GM11168 (cell line): ENCODE measurements around the gene BLCAP.
"Not testable (repeated sequence)": the region's sequence is repeated elsewhere in the genome, so short reads cannot be mapped to it uniquely, and the experiment has no call there.

Source experiments
- in situ Hi-C: fragments of 300-500 bp; cut with MboI; formaldehyde crosslinking; loops from one replicate; pipeline ENCODE4 v1.12.0; 2022; ENCODE audit warnings: low sequenced_read_pairs; ENCODE audit not compliant: unreplicated experiment

The BLCAP gene

DNA sequence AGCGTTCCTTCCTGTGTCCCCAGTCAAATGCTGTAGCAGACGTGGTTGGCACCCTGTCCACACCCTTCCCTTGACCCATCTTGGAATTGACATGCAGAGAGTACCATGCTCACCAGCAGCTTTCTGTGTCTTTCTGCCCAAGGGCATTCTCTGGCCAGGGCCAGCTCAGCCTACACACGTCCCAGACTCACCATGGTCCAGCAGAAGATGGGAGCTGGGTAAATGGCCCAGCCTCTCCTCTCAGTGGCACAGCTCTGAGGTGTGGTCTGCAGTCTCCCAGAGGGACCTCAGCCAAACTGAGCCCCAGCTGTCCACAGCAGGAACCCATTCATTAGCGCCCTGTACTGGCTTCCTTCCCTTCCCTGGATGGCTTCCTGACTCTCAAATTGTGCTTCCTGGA, 31.1 kb upstream of the BLCAP start:
- in situ Hi-C loops: no loop called here

DNA sequence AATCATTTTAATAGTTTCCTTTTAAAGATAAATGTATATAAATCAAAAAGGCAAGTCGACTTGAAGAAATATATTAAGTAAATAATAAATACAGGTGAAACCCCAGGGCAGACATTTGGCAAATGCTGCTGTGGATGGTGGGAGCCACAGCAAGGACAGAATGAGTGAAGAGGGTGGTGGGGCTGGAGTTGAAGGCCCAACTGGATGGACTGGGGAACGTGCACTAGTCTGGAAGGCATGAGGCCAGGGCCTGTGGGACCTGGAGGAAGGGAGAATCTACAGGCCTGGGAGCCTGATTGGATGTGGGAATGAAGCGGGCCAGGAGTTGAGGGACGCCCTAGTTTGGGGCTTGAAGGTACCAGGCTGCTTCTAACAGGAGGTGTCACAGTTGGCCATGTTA, 30.6 kb upstream of the BLCAP start:
- in situ Hi-C loops: no loop called here

DNA sequence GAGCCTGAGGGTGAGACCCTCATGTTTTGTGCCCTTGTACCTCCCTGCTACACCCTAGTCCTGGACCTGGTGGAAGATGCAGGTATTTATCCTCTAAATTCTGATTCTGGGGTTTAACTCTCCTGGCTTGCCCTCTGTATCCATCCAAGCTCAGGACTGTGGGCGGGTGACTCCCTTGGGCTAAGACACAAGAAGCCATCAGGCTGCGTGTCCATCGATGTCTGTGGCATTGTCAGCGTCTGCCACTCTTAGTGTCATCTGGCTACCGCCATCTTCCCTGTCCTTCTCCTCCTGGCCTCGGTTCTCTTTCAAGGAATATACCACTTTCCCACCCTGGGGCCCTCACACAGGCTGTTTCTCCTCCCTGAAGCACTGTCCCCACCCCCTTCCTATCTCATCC, 28.9 kb upstream of the BLCAP start:
- in situ Hi-C loops: no loop called here

GRCh38 chr20:37554721-37555298, 27.1 kb upstream of the BLCAP start:
- in situ Hi-C loops: not testable (repeated sequence)

DNA sequence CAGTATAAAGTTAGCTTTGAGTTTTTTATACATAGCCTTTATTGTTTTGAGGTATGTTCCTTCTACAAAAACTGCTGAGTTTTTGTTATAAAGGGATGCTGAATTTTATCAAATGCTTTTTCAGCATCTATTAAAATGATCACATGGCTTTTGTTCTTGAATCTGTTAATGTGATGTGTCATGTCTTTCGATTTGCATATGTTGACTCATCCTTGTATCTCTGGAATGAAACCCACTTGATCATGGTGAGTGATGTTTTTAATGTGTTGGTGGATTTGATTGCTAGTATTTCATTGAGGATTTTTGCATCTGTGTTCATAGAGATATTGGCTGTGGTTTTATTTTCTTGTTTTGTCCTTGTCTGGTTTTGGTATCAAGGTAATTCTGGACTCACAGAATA, 24.7 kb upstream of the BLCAP start:
- in situ Hi-C loops: no loop called here

DNA sequence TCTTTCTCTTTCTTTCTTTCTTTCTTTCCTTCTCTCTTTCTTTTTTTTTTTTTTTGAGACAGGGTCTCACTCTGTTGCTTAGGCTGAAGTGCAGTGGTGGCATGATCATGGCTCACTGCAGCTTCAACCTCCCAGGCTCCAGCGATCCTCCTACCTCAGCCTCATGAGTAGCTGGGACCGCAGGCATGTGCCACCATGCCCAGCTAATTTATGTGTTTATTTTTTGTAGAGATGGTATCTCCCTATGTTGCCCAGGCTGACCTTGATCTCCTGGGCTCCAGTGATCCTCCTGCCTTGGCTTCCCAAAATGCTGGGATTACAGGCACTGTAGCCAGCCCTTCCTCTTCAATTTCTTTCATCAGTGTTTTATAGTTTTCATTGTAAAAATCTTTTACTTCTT, 24.0 kb upstream of the BLCAP start:
- in situ Hi-C loops: not testable (repeated sequence)

GRCh38 chr20:37550101-37550920, 22.6 kb upstream of the BLCAP start:
- in situ Hi-C loops: not testable (repeated sequence)

- in situ Hi-C loops: no loop called here
Measured at GRCh38 chr20:37547912-37548311, 20.2 kb upstream of the BLCAP start.

DNA sequence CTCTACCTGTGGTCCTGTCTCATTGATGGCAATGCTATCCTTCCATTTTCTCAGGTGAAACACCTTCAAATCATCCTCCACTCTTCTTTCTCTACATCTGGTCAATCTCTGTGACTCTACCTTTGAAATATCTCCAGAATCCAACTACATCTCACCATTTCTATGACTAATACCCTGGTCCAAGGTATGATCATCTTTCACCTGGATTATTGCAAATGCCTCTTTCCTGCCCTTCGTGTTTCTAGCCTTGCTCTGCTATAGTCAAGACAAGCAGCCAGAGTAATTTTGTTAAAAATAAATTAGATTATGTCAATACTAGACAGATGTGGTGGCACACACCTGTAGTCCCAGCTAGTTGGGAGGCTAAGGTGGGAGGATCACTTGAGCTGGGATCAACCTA, 17.8 kb upstream of the BLCAP start:
- in situ Hi-C loops: no loop called here

GRCh38 chr20:37544386-37544785, 16.7 kb upstream of the BLCAP start:
- in situ Hi-C loops: no loop called here

DNA sequence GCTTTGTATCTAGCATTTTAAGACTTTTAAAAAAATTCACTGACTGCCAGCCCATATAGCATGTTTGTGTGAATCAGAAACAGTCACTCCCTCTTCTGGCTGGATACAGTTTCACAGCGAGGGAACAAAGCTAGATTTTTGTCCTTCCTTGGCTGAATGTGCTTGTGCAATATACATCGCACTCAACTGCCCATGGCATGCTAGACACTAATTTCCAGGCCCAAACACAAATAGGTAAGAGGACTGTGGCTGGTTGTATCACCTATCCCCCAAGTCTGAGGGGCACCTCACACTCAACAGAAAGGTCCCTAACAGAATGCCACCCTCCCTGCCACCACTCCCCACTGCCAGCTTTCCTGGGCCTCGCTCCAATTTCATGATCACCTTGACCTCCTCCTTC, 16.2 kb upstream of the BLCAP start:
- in situ Hi-C loops: no loop called here

DNA sequence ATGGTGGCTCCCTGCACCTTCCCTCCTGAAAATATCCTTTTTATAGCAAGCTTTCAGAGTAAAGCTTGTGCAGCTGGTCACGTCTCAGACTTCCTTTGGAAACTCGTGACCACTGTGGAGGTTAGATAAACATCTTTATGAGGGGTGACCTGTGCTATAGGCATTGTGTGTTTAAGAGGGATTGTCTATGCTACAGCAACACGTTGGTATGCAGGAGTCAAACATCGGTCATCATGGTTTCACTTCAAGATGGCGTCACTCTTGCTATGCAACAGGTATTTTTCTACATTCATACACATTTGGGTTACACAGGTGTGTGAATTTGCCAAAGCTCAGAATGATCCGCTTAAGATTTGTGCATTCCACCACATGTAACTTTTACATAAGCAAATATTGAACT, 14.6 kb upstream of the BLCAP start:
- in situ Hi-C loops: no loop called here

DNA sequence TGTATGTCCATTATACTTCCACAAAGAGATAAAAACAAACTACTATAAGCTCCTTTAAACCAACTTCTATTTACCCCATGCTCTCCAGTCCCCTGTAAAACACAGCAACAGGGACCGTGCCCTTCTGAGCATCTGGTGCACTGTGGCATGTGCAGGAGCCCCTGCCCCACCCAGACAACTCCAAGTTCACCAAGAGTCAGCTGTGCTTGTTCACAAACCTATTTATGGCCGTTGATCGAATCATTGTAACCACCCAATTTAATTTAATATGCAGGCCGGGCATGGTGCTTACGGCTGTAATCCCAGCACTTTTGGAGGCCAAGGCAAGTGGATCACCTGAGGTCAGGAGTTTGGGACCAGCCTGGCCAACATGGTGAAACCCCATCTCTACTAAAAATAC, 13.7 kb upstream of the BLCAP start:
- in situ Hi-C loops: no loop called here

- in situ Hi-C loops: not testable (repeated sequence)
Measured at GRCh38 chr20:37540838-37541237, 13.2 kb upstream of the BLCAP start.

- in situ Hi-C loops: no loop called here
Measured at GRCh38 chr20:37540001-37540400, 12.3 kb upstream of the BLCAP start.

- in situ Hi-C loops: loop anchor here (5.0 to 10.0 kb wide), 2 partner anchors 277 to 345 kb away; partner anchors contain the start of gene GHRH
Measured at GRCh38 chr20:37539424-37539823, 11.7 kb upstream of the BLCAP start.

DNA sequence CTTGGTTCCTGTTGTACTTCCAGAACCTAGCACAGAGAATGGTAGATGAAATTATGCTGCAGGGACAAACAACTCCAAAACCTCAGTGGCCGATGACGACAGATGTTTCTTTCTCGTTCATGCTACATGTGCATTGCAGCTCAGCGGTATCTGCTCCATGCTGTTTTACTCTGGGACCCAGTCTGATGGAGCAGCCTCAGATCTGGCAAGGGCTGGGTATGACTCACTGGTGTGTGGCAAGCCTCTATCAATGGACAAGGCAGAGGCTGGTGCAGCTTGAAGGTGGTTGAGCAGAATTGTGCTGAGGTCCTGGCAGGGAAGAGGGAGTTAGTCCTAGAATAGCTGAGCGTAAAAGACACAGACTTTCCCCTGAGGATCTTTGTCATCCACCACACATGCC, 10.3 kb upstream of the BLCAP start:
- in situ Hi-C loops: loop anchor here (5.0 to 10.0 kb wide), 2 partner anchors 276 to 343 kb away; partner anchors contain the start of gene GHRH

DNA sequence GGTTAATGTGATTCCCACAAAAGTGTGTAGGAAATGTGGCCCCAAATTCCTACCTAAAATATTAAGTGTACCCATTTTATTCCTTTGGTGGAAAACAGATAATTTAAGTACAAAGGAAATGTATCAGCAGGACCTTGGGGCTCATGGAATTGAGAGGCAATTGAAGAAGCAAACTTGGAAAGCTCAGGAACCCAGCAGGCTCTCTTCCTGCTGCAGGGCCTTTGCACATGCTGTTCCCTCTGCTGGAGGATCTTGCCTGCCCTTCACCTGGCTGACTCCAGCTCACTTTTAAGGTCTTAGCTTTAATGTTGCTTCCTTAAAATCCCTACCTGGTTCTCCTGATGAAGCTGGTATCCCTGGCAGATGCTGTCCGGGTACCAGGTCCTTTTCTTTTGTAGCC, 9.8 kb upstream of the BLCAP start:
- in situ Hi-C loops: loop anchor here (5.0 to 10.0 kb wide), 2 partner anchors 275 to 343 kb away; partner anchors contain the start of gene GHRH

DNA sequence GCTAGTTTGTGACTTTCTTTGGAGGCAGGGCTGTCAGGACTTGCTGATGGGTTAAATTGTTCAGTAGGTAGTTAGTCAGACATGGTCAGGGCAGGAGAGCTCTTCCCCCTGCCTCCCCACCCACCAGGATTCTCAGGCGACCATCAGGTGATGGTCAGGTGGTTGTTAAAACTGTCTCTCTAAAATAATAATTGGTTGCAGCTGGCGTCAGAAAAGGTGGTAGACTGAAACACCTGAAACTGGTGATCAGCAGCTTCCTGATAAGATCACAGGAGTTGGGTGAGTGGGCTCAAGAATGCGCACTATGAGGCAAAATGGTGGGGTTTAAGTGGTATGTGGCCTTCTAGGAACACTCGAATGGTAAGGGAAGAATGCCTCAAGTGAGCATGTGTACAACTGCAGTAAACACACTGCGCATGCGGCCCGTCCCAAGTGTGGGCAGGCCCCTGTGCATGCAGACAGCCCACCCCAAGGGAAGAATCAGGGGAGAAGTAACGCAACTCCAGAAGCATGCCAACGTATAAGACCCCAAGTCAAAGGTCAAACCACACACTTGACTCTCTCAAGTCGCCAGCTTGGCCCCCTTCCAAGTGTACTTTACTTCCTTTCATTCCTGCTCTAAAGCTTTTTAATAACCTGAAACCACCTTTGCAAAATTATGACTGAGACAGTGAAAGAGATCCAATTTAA, 7.9 kb upstream of the BLCAP start:
- in situ Hi-C loops: loop anchor here (5.0 to 10.0 kb wide), 2 partner anchors 273 to 341 kb away; partner anchors contain the start of gene GHRH

- in situ Hi-C loops: loop anchor here (5.0 to 10.0 kb wide), 2 partner anchors 272 to 340 kb away; partner anchors contain the start of gene GHRH
Measured at GRCh38 chr20:37534401-37535157, 6.9 kb upstream of the BLCAP start.
